Neuronal stem cell (in vitro differentiated cells): ENCODE measurements around the gene SPCS2.

Experiments
- DNase-seq: peaks from one replicate; pipeline ENCODE4 v3.0.0-alpha.2; 2013; ENCODE audit warnings: low spot score
- H2AFZ ChIP-seq: one replicate; pipeline ENCODE4 v1.6.1; 2013; ENCODE audit warnings: mild to moderate bottlenecking, low read length, inconsistent platforms
- H2AK5ac ChIP-seq: 2 replicates; pipeline ENCODE4 v1.6.1; 2013; ENCODE audit warnings: low read depth, mild to moderate bottlenecking, inconsistent platforms, low read length, moderate library complexity, mixed read lengths
- H2BK120ac ChIP-seq: 2 replicates; pipeline ENCODE4 v1.6.1; 2013; ENCODE audit warnings: low read depth, mild to moderate bottlenecking, inconsistent platforms, low read length, moderate library complexity, mixed read lengths
- H2BK12ac ChIP-seq: one replicate; pipeline ENCODE4 v1.6.1; 2013; ENCODE audit warnings: low read length, inconsistent platforms
- H2BK15ac ChIP-seq: 2 replicates; pipeline ENCODE4 v1.6.1; 2013; ENCODE audit warnings: mild to moderate bottlenecking, low read length, inconsistent platforms, mixed read lengths
- H2BK5ac ChIP-seq: one replicate; pipeline ENCODE4 v1.6.1; 2013; ENCODE audit warnings: inconsistent platforms, mild to moderate bottlenecking, low read length, moderate library complexity
- H3K14ac ChIP-seq: one replicate; pipeline ENCODE4 v1.6.1; 2013; ENCODE audit warnings: low read length, inconsistent platforms
- H3K18ac ChIP-seq: 2 replicates; pipeline ENCODE4 v1.6.1; 2013; ENCODE audit warnings: low read length, inconsistent platforms
- H3K23ac ChIP-seq: 2 replicates; pipeline ENCODE4 v1.6.1; 2013; ENCODE audit warnings: low read depth, mild to moderate bottlenecking, mixed read lengths, low read length, inconsistent platforms; ENCODE audit not compliant: poor library complexity
- H3K27ac ChIP-seq: replicated peaks from 3 replicates; pipeline ENCODE4 v1.5.1; 2013; ENCODE audit warnings: low read length, inconsistent platforms
- H3K27me3 ChIP-seq, 3 experiments: 2 replicates each; pipeline ENCODE4 v1.6.1; 2013; ENCODE audit warnings: low read length in 3 of 3, mild to moderate bottlenecking in 2 of 3, inconsistent platforms in 1 of 3, low read depth in 1 of 3, mixed read lengths in 1 of 3, moderate library complexity in 1 of 3; ENCODE audit not compliant: control insufficient read depth in 3 of 3, insufficient read depth in 3 of 3
- H3K36me3 ChIP-seq, 2 donors: replicated peaks in 1 of 2; 2 replicates each; pipeline ENCODE4 v1.6.1; 2013; ENCODE audit warnings: low read length in 2 of 2; ENCODE audit not compliant: control insufficient read depth in 2 of 2, insufficient read depth in 2 of 2
- H3K4ac ChIP-seq: 2 replicates; pipeline ENCODE4 v1.6.1; 2013; ENCODE audit warnings: inconsistent platforms, mild to moderate bottlenecking, low read length, moderate library complexity
- H3K4me1 ChIP-seq, 2 donors: 1 replicate in 1 of 2; 2 replicates in 1 of 2; pipeline ENCODE4 v1.6.1; 2013; ENCODE audit warnings: low read length in 2 of 2, low read depth in 1 of 2; ENCODE audit not compliant: control insufficient read depth in 2 of 2, insufficient read depth in 1 of 2
- H3K4me2 ChIP-seq: one replicate; pipeline ENCODE4 v1.6.1; 2013; ENCODE audit warnings: mild to moderate bottlenecking, low read length, inconsistent platforms; ENCODE audit not compliant: insufficient read depth, poor library complexity, severe bottlenecking
- H3K4me3 ChIP-seq, 2 donors: 2 replicates each; pipeline ENCODE4 v1.5.1; 2013; ENCODE audit warnings: low read length in 2 of 2, mild to moderate bottlenecking in 2 of 2, inconsistent platforms in 1 of 2, moderate library complexity in 1 of 2
- H3K79me1 ChIP-seq: one replicate; pipeline ENCODE4 v1.6.1; 2013; ENCODE audit warnings: low read depth, mild to moderate bottlenecking, inconsistent platforms, low read length, moderate library complexity
- H3K9ac ChIP-seq: one replicate; pipeline ENCODE4 v1.6.1; 2013; ENCODE audit warnings: mild to moderate bottlenecking, low read depth, low read length, inconsistent platforms; ENCODE audit not compliant: poor library complexity
- H3K9me3 ChIP-seq, 2 donors: replicated peaks in 1 of 2; 2 replicates each; pipeline versions ENCODE3 to v1.6.1; 2013; ENCODE audit warnings: low read length in 2 of 2, mild to moderate bottlenecking in 2 of 2, inconsistent platforms in 1 of 2, low read depth in 1 of 2, mixed read lengths in 1 of 2, moderate library complexity in 1 of 2; ENCODE audit not compliant: control insufficient read depth in 2 of 2, insufficient read depth in 1 of 2
- H4K8ac ChIP-seq: one replicate; pipeline ENCODE4 v1.6.1; 2013; ENCODE audit warnings: low read depth, mild to moderate bottlenecking, inconsistent platforms, low read length, moderate library complexity
- H4K91ac ChIP-seq: one replicate; pipeline ENCODE4 v1.6.1; 2013; ENCODE audit warnings: low read length, low read depth, mild to moderate bottlenecking, inconsistent platforms; ENCODE audit not compliant: poor library complexity
- WGBS, 2 donors: extraction: QIAGEN DNeasy Blood & Tissue Kit; methylation state at CpG; one replicate each; pipeline ENCODE4 v1.1.7; 2013; ENCODE audit warnings: missing lambda C conversion rate in 2 of 2, mixed read lengths in 1 of 2; ENCODE audit not compliant: insufficient read length in 2 of 2, insufficient replicate concordance in 1 of 2; ENCODE audit errors: extremely low coverage in 2 of 2; 5-methylcytosine and 5-hydroxymethylcytosine counted together

The SPCS2 gene

DNA sequence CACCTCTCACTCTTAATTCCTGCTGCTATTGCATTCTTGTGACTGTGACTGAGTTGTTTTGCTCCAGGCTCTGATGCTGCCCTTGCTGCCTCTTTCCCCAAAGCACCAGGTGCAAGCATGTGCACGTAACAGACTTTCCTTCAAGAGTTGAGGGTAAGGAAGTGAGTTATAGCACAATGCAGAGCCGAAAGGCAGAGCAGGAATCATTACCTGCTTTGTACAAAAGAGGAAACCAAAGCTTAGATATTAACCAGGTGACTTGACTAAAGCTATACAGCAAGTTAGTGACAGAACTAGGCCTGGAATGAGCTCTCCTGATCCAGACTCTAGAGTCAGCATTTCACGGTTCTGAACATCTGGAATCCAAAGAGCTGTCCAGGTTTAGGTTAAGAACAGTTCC, 73.2 kb downstream of the SPCS2 start:
- Histone ChIP-seq H3K4ac (no peak overlapping the region), H2BK5ac (no peak overlapping the region), H2AFZ (no peak overlapping the region), H2BK12ac (no peak overlapping the region), H3K9ac (no peak overlapping the region), H4K8ac (no peak overlapping the region), H4K91ac (no peak overlapping the region), H3K27ac (no peak overlapping the region), H3K79me1 (no peaks in the 10 kb centered on the region), H2AK5ac (no peak overlapping the region), H3K9me3 (peaks cover 0 to 2% of the 10 kb centered on the region in 2 donors), H3K23ac (no peak overlapping the region), H3K36me3 (no peaks in the 10 kb centered on the region), H3K14ac (no peak overlapping the region), H3K27me3 (no peaks in the 10 kb centered on the region), H3K4me2 (no peak overlapping the region), H2BK120ac (no peak overlapping the region), H2BK15ac (no peak overlapping the region), H3K4me1 (no peaks in the 10 kb centered on the region), H3K4me3 (no peak overlapping the region), H3K18ac (no peak overlapping the region)
- WGBS, 2 donors = no CpG with 5 or more reads among the region's 3 CpGs
- DNase-seq = no peak

DNA sequence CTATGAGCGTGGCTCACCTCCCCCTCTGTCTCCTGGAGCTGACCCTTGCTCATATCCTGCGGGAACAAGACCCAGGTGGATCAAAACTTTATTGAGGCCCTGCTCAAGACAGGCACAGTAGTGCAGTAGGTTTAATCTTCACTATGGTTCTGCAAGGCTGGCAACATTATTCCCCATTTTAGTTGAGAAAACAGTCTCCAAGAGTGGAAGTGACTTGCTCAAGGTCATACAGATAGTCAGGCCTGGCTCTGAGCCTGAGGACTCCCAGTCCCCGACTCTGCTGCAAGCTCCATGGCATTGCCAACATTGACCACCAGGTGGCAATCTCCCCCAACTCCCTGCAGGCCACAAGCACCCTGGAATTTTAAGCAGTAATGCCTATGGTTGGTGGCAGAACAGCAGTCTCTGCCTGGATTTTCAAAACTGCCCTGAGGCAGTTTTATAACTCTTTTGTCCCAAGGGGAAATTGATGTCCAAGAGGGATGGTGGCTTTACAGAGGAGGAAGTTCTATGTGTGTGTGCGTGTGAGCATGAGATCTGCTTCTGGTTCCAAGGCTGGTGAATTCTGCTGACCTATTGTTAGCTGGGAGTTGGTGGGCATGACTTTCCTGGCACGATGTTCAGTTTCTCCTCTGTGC, 73.8 kb downstream of the SPCS2 start:
- no peak overlapping the region for H3K9ac ChIP-seq
- H3K18ac ChIP-seq = no peak overlapping the region

DNA sequence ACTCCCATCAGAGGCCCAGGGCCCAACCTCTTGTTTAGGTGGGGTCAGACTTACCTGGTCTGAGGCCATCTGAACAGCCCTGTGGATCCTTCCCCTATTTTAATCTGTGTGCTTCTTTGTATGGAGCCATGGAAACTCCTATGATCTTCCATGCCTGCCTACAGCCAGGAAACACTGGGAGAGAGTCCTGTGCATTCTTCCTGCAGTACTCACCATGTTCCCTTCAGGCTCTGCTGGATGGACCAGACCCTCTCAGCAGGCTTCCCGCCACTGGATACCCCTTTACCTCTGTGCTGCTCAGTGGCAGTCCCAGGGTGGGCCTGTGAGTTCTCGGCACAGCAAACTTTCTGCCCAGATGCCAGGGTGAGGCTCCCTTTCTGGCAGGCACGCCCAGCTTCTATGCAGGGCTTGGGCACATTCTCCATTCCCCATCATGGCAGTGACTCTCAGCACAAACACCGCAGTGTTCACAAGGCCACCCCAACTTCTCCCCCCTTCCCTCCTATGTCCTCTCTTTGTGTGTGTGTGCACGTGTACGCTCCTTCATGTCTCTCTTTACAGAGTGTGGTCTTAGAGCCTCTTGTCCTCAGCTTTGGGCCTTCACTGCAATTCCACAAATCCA, 74.5 kb downstream of the SPCS2 start:
- H4K8ac ChIP-seq = no peak overlapping the region
- H2BK15ac ChIP-seq = no peak overlapping the region
- no peak overlapping the region for H3K27ac ChIP-seq
- no peak overlapping the region for H2BK5ac ChIP-seq
- no peaks in the 10 kb centered on the region for H3K27me3 ChIP-seq
- no peak overlapping the region for H4K91ac ChIP-seq
- H3K36me3 ChIP-seq = no peaks in the 10 kb centered on the region
- no peak overlapping the region for H3K4ac ChIP-seq
- DNase-seq = no peak
- no peak overlapping the region for H2BK12ac ChIP-seq
- H3K4me3 ChIP-seq = no peak overlapping the region
- H3K9ac ChIP-seq = no peak overlapping the region
- H3K9me3 ChIP-seq = peaks cover 0 to 2% of the 10 kb centered on the region in 2 donors
- no peaks in the 10 kb centered on the region for H3K79me1 ChIP-seq
- WGBS, 2 donors = no CpG with 5 or more reads among the region's 6 CpGs
- no peak overlapping the region for H3K18ac ChIP-seq
- no peak overlapping the region for H2AK5ac ChIP-seq
- H2AFZ ChIP-seq = no peak overlapping the region
- H3K14ac ChIP-seq = no peak overlapping the region
- H3K23ac ChIP-seq = no peak overlapping the region
- no peak overlapping the region for H2BK120ac ChIP-seq
- no peaks in the 10 kb centered on the region for H3K4me1 ChIP-seq
- H3K4me2 ChIP-seq = no peak overlapping the region

More for the DNA sequence above, 73.8 kb downstream of the SPCS2 start:
- no peak overlapping the region for H3K4ac ChIP-seq
- no peaks in the 10 kb centered on the region for H3K36me3 ChIP-seq
- H4K91ac ChIP-seq = no peak overlapping the region
- no peak overlapping the region for H2BK12ac ChIP-seq
- no peak overlapping the region for H2AFZ ChIP-seq
- no peaks in the 10 kb centered on the region for H3K4me1 ChIP-seq
- H2AK5ac ChIP-seq = no peak overlapping the region
- peak; percentile 78 for DNase-seq
- no peak overlapping the region for H4K8ac ChIP-seq
- H3K27me3 ChIP-seq = no peaks in the 10 kb centered on the region
- no peaks in the 10 kb centered on the region for H3K79me1 ChIP-seq
- H3K27ac ChIP-seq = no peak overlapping the region
- H2BK120ac ChIP-seq = no peak overlapping the region
- no peak overlapping the region for H3K23ac ChIP-seq
- H3K9me3 ChIP-seq = peaks cover 0 to 2% of the 10 kb centered on the region in 2 donors
- H2BK5ac ChIP-seq = no peak overlapping the region
- no CpG with 5 or more reads among the region's 5 CpGs for WGBS, 2 donors
- no peak overlapping the region for H3K4me2 ChIP-seq
- H3K4me3 ChIP-seq = no peak overlapping the region
- no peak overlapping the region for H3K14ac ChIP-seq
- H2BK15ac ChIP-seq = no peak overlapping the region

DNA sequence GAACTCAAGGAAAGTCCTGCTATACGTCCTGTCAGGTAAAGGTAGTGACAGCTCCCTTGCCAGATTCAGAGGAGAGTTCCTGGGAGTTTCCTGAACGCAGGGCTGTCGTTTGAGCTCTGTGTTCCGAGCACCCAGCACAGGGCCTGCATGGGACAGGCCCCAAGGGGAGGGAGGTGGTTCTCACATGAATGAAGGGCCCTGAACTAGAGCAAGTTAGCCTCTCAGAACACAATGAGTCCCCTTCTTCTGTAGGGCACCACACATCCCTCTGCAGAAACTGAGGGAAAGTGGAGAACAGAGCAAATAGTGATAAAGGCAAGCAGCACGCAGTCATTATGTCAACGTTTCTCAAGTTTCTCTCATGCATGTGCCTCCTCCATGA, 75.0 kb downstream of the SPCS2 start:
- H3K9ac ChIP-seq = no peak overlapping the region
- H3K23ac ChIP-seq = no peak overlapping the region
- no peak overlapping the region for H3K18ac ChIP-seq
- no peak overlapping the region for H4K8ac ChIP-seq
- no peak for DNase-seq
- H2BK12ac ChIP-seq = no peak overlapping the region
- H2BK15ac ChIP-seq = no peak overlapping the region
- no peaks in the 10 kb centered on the region for H3K4me1 ChIP-seq
- no peak overlapping the region for H2AFZ ChIP-seq
- no peak overlapping the region for H3K4me3 ChIP-seq
- H3K4me2 ChIP-seq = no peak overlapping the region
- H3K36me3 ChIP-seq = no peaks in the 10 kb centered on the region
- no peak overlapping the region for H3K27ac ChIP-seq
- H2AK5ac ChIP-seq = no peak overlapping the region
- WGBS, 2 donors = no CpG with 5 or more reads among the region's 6 CpGs
- H3K27me3 ChIP-seq = no peaks in the 10 kb centered on the region
- no peak overlapping the region for H2BK120ac ChIP-seq
- H3K4ac ChIP-seq = no peak overlapping the region
- H3K9me3 ChIP-seq = peaks cover 0 to 2% of the 10 kb centered on the region in 2 donors
- no peak overlapping the region for H2BK5ac ChIP-seq
- no peak overlapping the region for H3K14ac ChIP-seq
- no peaks in the 10 kb centered on the region for H3K79me1 ChIP-seq
- no peak overlapping the region for H4K91ac ChIP-seq
